ENCODE results near the gene SPHK1.

SPHK1 gene

GRCh38 chr17:76408037-76408849, 23.8 kb downstream of the SPHK1 start:
- peak; percentile 24 for DNase-seq

- DNase-seq: no peak
Observed at GRCh38 chr17:76410328-76410965, 26.0 kb downstream of the SPHK1 start.

DNA sequence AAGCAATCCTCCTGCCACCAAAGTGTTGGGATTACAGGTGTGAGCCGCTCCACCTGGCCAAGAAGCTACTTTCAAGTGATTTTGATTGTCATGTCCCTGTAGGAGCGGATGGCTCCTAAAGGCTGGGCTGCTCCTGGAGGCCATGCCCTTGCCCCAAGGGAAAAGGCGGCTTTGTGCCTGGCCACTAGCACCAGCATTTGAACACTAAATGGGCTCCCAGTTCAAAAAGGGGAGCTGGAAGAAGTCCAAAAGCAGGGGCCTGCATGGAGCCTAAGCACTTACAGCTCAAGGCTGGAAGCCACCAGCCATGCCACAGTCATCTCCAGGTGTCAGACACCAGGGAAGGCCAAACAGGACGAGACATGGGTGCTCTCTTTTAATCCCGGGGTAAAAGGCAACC, 26.8 kb downstream of the SPHK1 start:
- DNase-seq: no peak

GRCh38 chr17:76414334-76415295, 30.2 kb downstream of the SPHK1 start:
- no peak for DNase-seq

- no peak for DNase-seq
Observed at GRCh38 chr17:76415786-76416185, 31.4 kb downstream of the SPHK1 start.

- no peak for DNase-seq
Observed at GRCh38 chr17:76416457-76416856, 32.0 kb downstream of the SPHK1 start.

- DNase-seq: no peak
Observed at GRCh38 chr17:76416899-76417298, 32.5 kb downstream of the SPHK1 start.

DNA sequence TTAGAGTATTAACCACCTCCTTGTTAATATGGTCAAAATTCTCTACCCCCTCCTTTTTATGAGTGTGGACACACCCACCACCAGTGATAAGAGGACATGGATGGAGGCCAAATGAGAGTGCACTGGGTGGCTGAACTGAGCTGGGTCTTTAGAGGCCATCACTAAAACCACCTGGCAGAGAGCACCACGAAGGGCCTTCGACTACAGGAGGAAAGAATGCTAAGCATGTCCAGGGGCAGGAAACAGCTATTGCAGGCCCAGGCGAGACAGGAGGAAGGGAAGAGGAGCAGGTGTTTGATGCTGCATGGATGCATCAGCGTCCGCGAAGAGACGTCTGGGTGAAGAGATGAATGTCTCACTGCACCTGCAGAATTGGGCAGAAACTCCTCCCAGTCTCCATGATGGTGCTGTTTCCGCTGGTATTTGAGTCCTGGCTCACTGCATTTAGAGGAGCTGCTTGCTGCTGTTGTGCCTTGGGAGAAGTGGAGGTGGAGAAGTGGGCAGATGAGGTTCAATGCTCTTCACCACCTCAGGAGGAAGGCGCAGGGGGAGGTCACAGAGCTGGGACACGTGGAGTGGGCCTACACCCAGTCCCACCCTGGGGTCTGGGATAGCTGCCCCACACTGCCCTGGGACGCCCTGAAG, 33.2 kb downstream of the SPHK1 start:
- no peak for DNase-seq

- DNase-seq: no peak
Observed at GRCh38 chr17:76419576-76420260, 35.3 kb downstream of the SPHK1 start.

GRCh38 chr17:76420356-76421043, 36.1 kb downstream of the SPHK1 start:
- DNase-seq: no peak

- DNase-seq: no peak
Observed at GRCh38 chr17:76421044-76421407, 36.6 kb downstream of the SPHK1 start.

DNA sequence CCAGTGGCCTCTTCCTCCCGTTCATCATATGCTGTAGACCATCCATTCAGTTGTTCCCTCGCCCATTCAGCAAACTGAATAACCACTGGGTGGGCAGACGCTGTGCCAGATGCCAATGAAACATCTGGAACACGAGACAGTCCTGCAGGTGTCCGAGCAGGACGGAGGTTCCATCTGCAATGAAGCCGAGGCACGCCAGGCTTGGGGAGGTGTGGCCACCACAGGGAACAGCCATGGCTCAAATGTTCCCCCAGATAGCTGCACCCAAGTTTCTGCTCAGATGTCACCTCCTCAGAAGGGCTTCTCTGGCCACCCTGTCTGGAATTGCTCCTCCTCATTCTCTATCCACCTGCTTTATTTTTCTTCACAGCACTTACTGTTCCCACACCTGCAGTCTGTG, 38.0 kb downstream of the SPHK1 start:
- DNase-seq: no peak

DNA sequence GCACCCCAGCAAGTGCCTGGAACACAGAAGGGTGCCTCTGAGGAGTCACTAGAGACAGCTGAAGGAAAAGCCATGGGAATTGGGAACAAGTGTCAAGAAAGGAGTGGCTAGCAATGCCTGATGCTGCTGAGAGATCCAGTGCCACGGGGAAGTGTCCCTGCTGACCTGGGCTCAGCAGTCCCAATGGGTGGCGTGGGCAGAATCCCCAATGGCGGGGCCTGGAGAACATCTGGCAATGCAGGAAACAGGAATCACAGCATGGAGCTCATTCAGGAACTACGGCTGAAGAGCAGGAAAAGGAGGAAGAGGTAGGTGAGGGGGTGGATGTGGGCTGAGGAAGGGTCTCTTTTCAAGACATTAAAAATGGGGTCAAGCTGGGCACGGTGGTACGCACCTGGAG, 38.5 kb downstream of the SPHK1 start:
- no peak for DNase-seq

DNA sequence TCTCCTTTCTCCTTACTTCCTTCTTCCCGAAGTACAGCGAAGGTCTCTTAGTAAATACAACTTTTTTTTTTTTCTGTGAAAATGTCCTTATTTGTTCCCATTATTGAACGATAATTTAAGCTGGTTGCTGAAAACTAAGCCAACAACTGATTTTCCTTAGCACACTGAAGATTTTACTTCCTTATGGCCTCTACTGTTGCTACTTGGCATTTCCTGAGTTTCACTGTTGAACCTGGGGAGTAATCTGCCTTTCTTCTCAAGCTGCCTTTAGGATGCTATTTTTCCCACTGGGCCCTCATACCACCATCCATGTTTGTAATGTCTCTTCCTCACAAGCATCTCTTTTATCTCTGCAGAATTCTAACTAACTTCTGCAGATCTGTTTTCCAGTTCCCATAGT, 42.4 kb downstream of the SPHK1 start:
- DNase-seq: no peak

- DNase-seq: no peak
Observed at GRCh38 chr17:76427501-76428231, 43.3 kb downstream of the SPHK1 start.

- DNase-seq: no peak
Observed at GRCh38 chr17:76428511-76428910, 44.1 kb downstream of the SPHK1 start.

- no peak for DNase-seq
Observed at GRCh38 chr17:76431509-76431908, 47.1 kb downstream of the SPHK1 start.

- DNase-seq: no peak
Observed at GRCh38 chr17:76432004-76432403, 47.6 kb downstream of the SPHK1 start.

DNA sequence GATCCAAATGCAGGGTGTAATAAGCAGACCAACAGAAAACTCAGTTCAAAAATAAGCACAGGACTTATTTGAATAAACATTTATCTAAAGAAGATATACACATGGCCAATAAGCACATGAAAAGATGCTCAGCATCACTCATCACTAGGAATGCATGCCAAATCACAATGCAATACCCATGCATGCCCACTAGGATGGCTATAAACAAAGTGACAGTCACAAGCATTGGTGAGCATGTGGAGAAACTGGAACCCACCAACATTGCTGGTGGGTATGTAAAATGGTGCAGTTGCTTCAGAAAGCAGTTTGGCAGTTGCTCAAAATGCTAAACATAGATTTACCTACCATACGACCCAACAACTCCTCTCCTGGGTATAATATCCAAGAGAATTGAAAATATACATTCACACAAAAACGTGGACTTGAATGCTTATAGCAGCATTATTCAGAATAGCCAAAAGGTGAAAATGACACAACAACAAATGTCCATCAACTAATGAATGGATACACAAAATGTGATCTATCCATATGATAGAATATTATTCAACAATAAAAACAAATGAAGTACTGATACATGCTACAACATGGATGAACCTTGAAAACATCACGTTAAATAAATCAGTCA, 48.4 kb downstream of the SPHK1 start:
- DNase-seq: peak; percentile 17

GRCh38 chr17:76433693-76434092, 49.3 kb downstream of the SPHK1 start:
- DNase-seq: no peak

DNA sequence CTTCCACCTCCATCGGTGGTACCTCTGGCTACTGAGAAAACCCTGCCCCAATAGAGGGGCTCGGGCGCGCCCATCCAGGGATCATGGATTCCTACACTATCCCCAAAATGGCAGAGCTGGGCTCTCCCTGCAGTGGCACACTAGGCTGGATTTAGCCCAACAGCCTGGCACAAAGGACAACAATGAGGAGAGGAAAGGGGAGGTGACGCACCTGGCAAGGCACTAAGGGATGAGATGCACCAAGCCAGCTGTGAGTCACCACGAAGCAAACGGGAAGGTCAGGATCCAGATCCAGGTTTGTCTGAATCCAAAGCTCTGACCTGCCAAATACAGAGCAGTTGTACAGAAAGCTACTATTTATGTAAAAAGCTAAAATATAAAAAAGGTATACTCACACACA, 50.5 kb downstream of the SPHK1 start:
- no peak for DNase-seq

All from inflammatory macrophage treated with lipopolysaccharide for 4 hours (primary cell).